Measurements from ENCODE around the gene N4BP2.

GRCh38 chr4:40043786-40044185, 12.9 kb upstream of the N4BP2 start:
- TF ChIP-seq CTCF (IDR thresholded peaks at IDR 0.05), result no peak
- no peak for TF ChIP-seq EP300 (IDR thresholded peaks at IDR 0.05)
- no peak for TF ChIP-seq POLR2AphosphoS5 (IDR thresholded peaks at IDR 0.05)

Measured in esophagus muscularis mucosa (tissue), 4 donors.